Measurements from ENCODE around the gene CD74. TPM values are rescaled to one million over a fixed set of nuclear protein-coding genes. Genes with fewer than 3 reads are reported as not detected.

Gene CD74
- total RNA-seq, 1 donor from 2014 or later = 6.3 TPM

- Mint-ChIP-seq H3K36me3 (ENCODE audit: low read depth) (no peaks in the 10 kb centered on the region), H3K4me3 (no peak overlapping the region), H3K27me3 (ENCODE audit: low read depth) (peaks cover 4% of the 10 kb centered on the region), H3K27ac (ENCODE audit: unreplicated experiment) (no peak overlapping the region), H3K9me3 (no peaks in the 10 kb centered on the region), H3K4me1 (peaks cover 38% of the 10 kb centered on the region)
- DNase-seq (ENCODE audit: low read depth, low spot score) = no peak
- no peak for TF ChIP-seq CTCF (conservative IDR thresholded peaks at IDR 0.05)
Observed at GRCh38 chr5:150355791-150356190, 56.9 kb downstream of the CD74 start.

DNA sequence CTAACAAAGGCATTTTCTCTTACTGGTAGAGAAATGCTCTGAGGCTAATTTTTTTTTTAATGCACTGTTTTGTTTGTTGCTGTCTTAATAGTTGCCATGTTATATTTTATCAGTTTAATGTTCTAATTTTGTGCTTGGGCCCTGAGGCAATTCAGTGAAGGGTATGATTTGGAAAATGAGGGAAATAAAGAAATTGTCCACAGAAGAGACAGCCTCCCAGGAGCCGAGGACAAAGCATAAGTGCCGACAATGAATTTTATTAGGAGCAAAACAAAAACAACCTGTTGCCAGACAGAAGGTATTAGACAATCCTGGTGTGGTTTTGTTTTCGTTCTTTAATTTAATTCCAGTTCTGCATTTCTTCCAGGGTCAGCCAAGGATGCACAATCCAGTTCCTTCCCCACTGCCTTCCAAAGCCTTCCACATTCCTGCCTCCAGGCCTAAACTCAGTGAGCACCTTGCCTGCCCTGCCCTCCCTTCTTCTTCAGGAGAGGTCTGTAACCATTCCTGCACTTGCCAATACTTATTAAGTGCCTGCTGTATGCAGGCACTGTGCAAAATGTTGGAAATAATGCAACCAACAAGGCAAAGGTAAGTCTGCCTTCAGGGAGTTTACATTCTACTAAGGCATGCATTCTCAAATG is 59.6 kb downstream of the CD74 start:
- Mint-ChIP-seq H3K27me3 (ENCODE audit: low read depth) (peaks cover 4% of the 10 kb centered on the region), H3K4me3 (no peak overlapping the region), H3K4me1 (peaks cover 30% of the 10 kb centered on the region), H3K27ac (ENCODE audit: unreplicated experiment) (no peak overlapping the region), H3K9me3 (no peaks in the 10 kb centered on the region), H3K36me3 (ENCODE audit: low read depth) (no peaks in the 10 kb centered on the region)
- no peak for TF ChIP-seq CTCF (conservative IDR thresholded peaks at IDR 0.05)
- no peak for DNase-seq (ENCODE audit: low read depth, low spot score)

DNA sequence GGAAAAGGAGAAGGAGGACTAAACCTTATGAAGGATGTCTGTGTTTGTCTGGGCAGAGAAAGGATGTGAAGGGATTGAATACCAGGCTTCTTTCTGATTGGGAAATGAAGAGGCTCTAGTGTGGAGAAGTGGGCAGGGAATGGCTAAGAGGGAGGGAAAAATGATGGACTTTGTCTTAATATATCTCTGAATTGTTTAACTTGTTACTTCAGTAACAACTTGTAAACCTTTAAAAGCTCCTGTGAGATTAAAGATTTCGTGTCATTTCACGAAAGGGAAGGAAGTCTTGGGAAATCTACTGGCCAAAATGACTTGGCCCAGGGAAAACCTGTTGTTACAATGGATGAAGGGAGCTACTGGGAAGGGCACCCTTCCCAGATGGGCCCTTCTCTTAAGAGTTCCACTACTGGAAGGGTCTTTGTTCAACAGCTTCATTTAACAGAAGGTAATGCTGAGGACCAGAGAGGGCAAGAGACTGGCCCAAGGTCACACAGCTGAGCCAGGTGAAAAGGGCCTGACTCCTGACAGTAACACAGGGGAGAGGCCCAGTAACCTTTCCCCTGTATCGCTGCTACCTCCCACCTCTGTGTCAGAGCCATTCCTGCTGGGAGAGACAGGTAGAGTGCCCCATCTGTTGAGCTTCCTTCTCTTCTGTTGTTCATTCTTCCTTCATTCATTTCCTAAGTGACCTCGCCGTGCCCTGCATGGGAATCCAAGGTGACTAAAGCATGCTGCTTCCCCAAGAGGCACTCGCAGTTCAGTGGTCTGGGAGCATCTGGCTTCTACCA is 60.3 kb downstream of the CD74 start:
- DNase-seq (ENCODE audit: low read depth, low spot score) = no peak
- no peaks in the 10 kb centered on the region for H3K36me3 Mint-ChIP-seq (ENCODE audit: low read depth)
- H3K27ac Mint-ChIP-seq (ENCODE audit: unreplicated experiment) = no peak overlapping the region
- no peak for TF ChIP-seq CTCF (conservative IDR thresholded peaks at IDR 0.05)
- no peak overlapping the region for H3K4me3 Mint-ChIP-seq
- peaks cover 34% of the 10 kb centered on the region for H3K4me1 Mint-ChIP-seq
- no peaks in the 10 kb centered on the region for H3K9me3 Mint-ChIP-seq
- peaks cover 4% of the 10 kb centered on the region for H3K27me3 Mint-ChIP-seq (ENCODE audit: low read depth)

Other genes starting within 250 kb of the CD74 start
- gene CDX1, start 246.1 kb downstream of the CD74 start, total RNA-seq = not detected in 2 replicates
- not detected in 2 replicates for gene SLC6A7, start 222.8 kb downstream of the CD74 start, total RNA-seq
- gene CAMK2A, start 123.1 kb downstream of the CD74 start, total RNA-seq = 0.30 and 0.59 TPM in 2 replicates
- gene ARSI, start 110.0 kb downstream of the CD74 start, total RNA-seq = 0.25 and 0.51 TPM in 2 replicates
- 91.1 and 96.0 TPM in 2 replicates for gene TCOF1, start 55.2 kb downstream of the CD74 start, total RNA-seq
- gene RPS14, start 36.8 kb upstream of the CD74 start, total RNA-seq = 2,170 and 2,213 TPM in 2 replicates
- gene NDST1, start 95.2 kb upstream of the CD74 start, total RNA-seq = 108 and 112 TPM in 2 replicates
- gene SYNPO, start 227.8 kb upstream of the CD74 start, total RNA-seq = 1.5 TPM in 2 replicates
- gene MYOZ3, start 248.3 kb upstream of the CD74 start, total RNA-seq = 2.6 and 3.2 TPM in 2 replicates